Measurements from ENCODE around the gene HCFC2. TPM values are rescaled to one million over a fixed set of nuclear protein-coding genes. Genes with fewer than 3 reads are reported as not detected.
"Not testable (repeated sequence)": the region's sequence is repeated elsewhere in the genome, so short reads cannot be mapped to it uniquely, and the experiment has no call there.

Gene HCFC2
- 19.4 TPM for total RNA-seq
- long read RNA-seq, full-length matches to known transcripts, result 22 of 34 reads
- long read RNA-seq, partial matches to known transcripts, result 3 of 34 reads
- long read RNA-seq, other reads (novel, unspliced or antisense), result 9 of 34 reads

- DNase-seq, result peak; percentile 97
- no peaks in the 10 kb centered on the region for H3K27me3 ChIP-seq
- peak within 1 kb of the TSS; percentile 80 for H3K27ac ChIP-seq
- no peak for TF ChIP-seq CTCF (IDR thresholded peaks at IDR 0.05)
- peaks cover 31% of the 10 kb centered on the region for H3K36me3 ChIP-seq
- H3K4me3 ChIP-seq, result peak within 1 kb of the TSS; percentile 90
- peak; percentile 99 for ATAC-seq
- H3K9me3 ChIP-seq, result no peaks in the 10 kb centered on the region
- intact Hi-C loops (cut with DNase I), result no loop called here
- peaks cover 8% of the 10 kb centered on the region for H3K4me1 ChIP-seq
Measured at GRCh38 chr12:104064031-104064841, at the start of gene HCFC2. Gene HCFC2 (plus strand): TSS chr12:104064531. CDS start chr12:104064561, 30 bp downstream.

GRCh38 chr12:104021862-104022261, 42.5 kb upstream of the HCFC2 start:
- ATAC-seq; intact Hi-C loops (cut with DNase I): not testable (repeated sequence)

GRCh38 chr12:104022786-104023185, 41.5 kb upstream of the HCFC2 start:
- H3K4me3 ChIP-seq, result no peak overlapping the region
- ATAC-seq (no peak), DNase-seq (no peak)
- H3K36me3 ChIP-seq, result no peaks in the 10 kb centered on the region
- intact Hi-C loops (cut with DNase I), result no loop called here
- H3K27ac ChIP-seq, result no peak overlapping the region
- no peaks in the 10 kb centered on the region for H3K9me3 ChIP-seq
- H3K27me3 ChIP-seq, result no peaks in the 10 kb centered on the region
- no peaks in the 10 kb centered on the region for H3K4me1 ChIP-seq
- TF ChIP-seq CTCF (IDR thresholded peaks at IDR 0.05), result no peak

More at GRCh38 chr12:104021862-104022261, 42.5 kb upstream of the HCFC2 start:
- H3K27ac ChIP-seq, H3K9me3 ChIP-seq, DNase-seq, H3K27me3 ChIP-seq, H3K4me3 ChIP-seq, H3K4me1 ChIP-seq, H3K36me3 ChIP-seq: not testable (repeated sequence)

- H3K4me1 ChIP-seq, result no peaks in the 10 kb centered on the region
- H3K27ac ChIP-seq, result no peak overlapping the region
- H3K27me3 ChIP-seq, result no peaks in the 10 kb centered on the region
- ATAC-seq (no peak), DNase-seq (no peak)
- TF ChIP-seq CTCF (IDR thresholded peaks at IDR 0.05), result no peak
- no peak overlapping the region for H3K4me3 ChIP-seq
- intact Hi-C loops (cut with DNase I), result no loop called here
- H3K36me3 ChIP-seq, result no peaks in the 10 kb centered on the region
- H3K9me3 ChIP-seq, result no peaks in the 10 kb centered on the region
Measured at GRCh38 chr12:104023710-104024109, 40.6 kb upstream of the HCFC2 start.

GRCh38 chr12:104024348-104024747, 40.0 kb upstream of the HCFC2 start:
- H3K36me3 ChIP-seq, result no peaks in the 10 kb centered on the region
- intact Hi-C loops (cut with DNase I), result no loop called here
- H3K4me3 ChIP-seq, result no peak overlapping the region
- H3K4me1 ChIP-seq, result no peaks in the 10 kb centered on the region
- no peak for DNase-seq
- H3K27ac ChIP-seq, result no peak overlapping the region
- no peak for TF ChIP-seq CTCF (IDR thresholded peaks at IDR 0.05)
- H3K27me3 ChIP-seq, result no peaks in the 10 kb centered on the region
- H3K9me3 ChIP-seq, result no peaks in the 10 kb centered on the region
- no peak for ATAC-seq

- DNase-seq (no peak), ATAC-seq (no peak)
- Histone ChIP-seq H3K9me3 (no peaks in the 10 kb centered on the region), H3K4me1 (no peaks in the 10 kb centered on the region), H3K36me3 (no peaks in the 10 kb centered on the region), H3K4me3 (no peak overlapping the region), H3K27me3 (no peaks in the 10 kb centered on the region), H3K27ac (no peak overlapping the region)
- no peak for TF ChIP-seq CTCF (IDR thresholded peaks at IDR 0.05)
- intact Hi-C loops (cut with DNase I), result no loop called here
Measured at GRCh38 chr12:104025771-104026170, 38.6 kb upstream of the HCFC2 start.
